Neural progenitor cell (in vitro differentiated cells): ENCODE results near the gene GALP. TPM values are rescaled to one million over a fixed set of nuclear protein-coding genes. Genes with fewer than 3 reads are reported as not detected.

Experiments used
- DNase-seq: peaks from one replicate; pipeline ENCODE4 v3.0.0-alpha.2; 2016; ENCODE audit warnings: low spot score
- H2AFZ ChIP-seq: fragments of 200-600 bp; sonication (generic); replicated peaks from 2 replicates; pipeline ENCODE4 v1.6.1; 2016; ENCODE audit warnings: antibody characterized with exemption
- H3F3A ChIP-seq: fragments of 200-600 bp; sonication (generic); 2 replicates; pipeline ENCODE4 v1.6.1; 2016; ENCODE audit warnings: antibody characterized with exemption, low read depth
- H3K27ac ChIP-seq: fragments of 200-600 bp; sonication (generic); 2 replicates; pipeline ENCODE4 v1.5.1; 2016; ENCODE audit warnings: mild to moderate bottlenecking
- H3K27me3 ChIP-seq: fragments of 200-600 bp; sonication (generic); 2 replicates; pipeline ENCODE4 v1.6.1; 2016; ENCODE audit warnings: mild to moderate bottlenecking, moderate library complexity
- H3K36me3 ChIP-seq: fragments of 200-600 bp; sonication (generic); 2 replicates; pipeline ENCODE4 v1.5.1; 2016
- H3K4me1 ChIP-seq: fragments of 200-600 bp; sonication (generic); 2 replicates; pipeline ENCODE4 v1.6.1; 2016; ENCODE audit warnings: mixed run types
- H3K4me2 ChIP-seq: fragments of 200-600 bp; sonication (generic); 2 replicates; pipeline ENCODE4 v1.6.1; 2016
- H3K4me3 ChIP-seq: fragments of 200-600 bp; sonication (generic); 2 replicates; pipeline ENCODE4 v1.5.1; 2016
- H3K79me2 ChIP-seq: fragments of 200-600 bp; sonication (generic); 2 replicates; pipeline ENCODE4 v1.6.1; 2016; ENCODE audit warnings: low read depth
- H3K9ac ChIP-seq: fragments of 200-600 bp; sonication (generic); 2 replicates; pipeline ENCODE4 v1.6.1; 2016
- H3K9me3 ChIP-seq: fragments of 200-600 bp; sonication (generic); 2 replicates; pipeline ENCODE4 v1.5.1; 2016; ENCODE audit warnings: low read depth
- H4K20me1 ChIP-seq: fragments of 200-600 bp; sonication (generic); 2 replicates; pipeline ENCODE4 v1.6.1; 2016; ENCODE audit warnings: low read depth
- H3K27ac Mint-ChIP-seq: 3 replicates; pipeline ENCODE4 v1.8.0; 2021; ENCODE audit warnings: mixed read lengths
- H3K27me3 Mint-ChIP-seq: 2 replicates; pipeline ENCODE4 v1.8.0; 2022; ENCODE audit warnings: low read depth, mild to moderate bottlenecking, inconsistent platforms, moderate library complexity, mixed read lengths; ENCODE audit not compliant: insufficient read depth
- H3K36me3 Mint-ChIP-seq: 3 replicates; pipeline ENCODE4 v1.8.0; 2021; ENCODE audit warnings: mixed read lengths
- H3K4me1 Mint-ChIP-seq: 3 replicates; pipeline ENCODE4 v1.8.0; 2021; ENCODE audit warnings: mixed read lengths
- H3K4me3 Mint-ChIP-seq: 3 replicates; pipeline ENCODE4 v1.8.0; 2021; ENCODE audit warnings: mild to moderate bottlenecking, moderate library complexity, mixed read lengths
- H3K9me3 Mint-ChIP-seq: 3 replicates; pipeline ENCODE4 v1.8.0; 2020; ENCODE audit warnings: mixed read lengths
- EZH2 ChIP-seq: fragments of 200-600 bp; sonication (generic); IDR thresholded peaks from 2 replicates; pipeline ENCODE4 v1.6.1; 2017; ENCODE audit warnings: antibody characterized with exemption, mild to moderate bottlenecking, moderate library complexity
- EZH2phosphoT487 ChIP-seq: fragments of 200-600 bp; sonication (generic); IDR thresholded peaks from 2 replicates; pipeline ENCODE4 v1.6.1; 2017; ENCODE audit warnings: antibody characterized with exemption
- total RNA-seq: library from RNA; depleted of rRNA; stranded (reverse); fragments of >200 nt; gene quantifications from 2 replicates; pipeline ENCODE4 v1.2.3, GENCODE V29; 2015; ENCODE audit warnings: low replicate concordance
- TF ChIP-seq, protein P1 (sequence below): fragments of 200-600 bp; sonication (generic); IDR thresholded peaks from 2 replicates; pipeline ENCODE4 v1.5.1; 2017; ENCODE audit warnings: antibody characterized with exemption, mild to moderate bottlenecking

Gene GALP
- total RNA-seq, 1 donor from 2014 or later, result 0.71 TPM

DNA sequence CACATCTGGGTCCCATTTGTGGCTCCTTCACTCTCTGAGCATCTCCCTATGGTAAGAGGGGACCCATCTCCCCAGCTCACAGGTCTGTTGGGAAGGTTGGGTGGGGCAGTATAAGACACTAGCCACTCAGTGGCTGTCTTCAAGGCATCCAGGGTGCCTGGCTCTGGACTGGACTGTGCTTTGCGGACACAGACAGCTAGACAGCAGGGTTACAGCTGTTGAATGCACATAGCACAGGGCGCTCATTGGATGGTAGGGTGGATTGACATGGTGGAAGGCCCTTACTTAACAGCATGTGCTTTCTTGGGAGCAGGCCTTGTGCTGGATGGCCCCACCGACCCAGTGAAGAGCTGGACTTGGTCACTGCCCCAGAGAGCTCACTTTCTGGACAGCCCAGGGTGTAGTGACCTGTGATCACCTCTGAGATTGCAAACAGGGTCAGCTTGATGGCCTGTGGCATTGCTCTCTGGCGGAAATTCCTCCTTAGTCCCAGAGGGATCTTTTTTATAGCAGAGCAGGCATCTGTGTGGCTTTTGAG is 32.8 kb upstream of the GALP start:
- Mint-ChIP-seq H3K4me1 (peaks cover 28% of the 10 kb centered on the region), H3K36me3 (peaks cover 3% of the 10 kb centered on the region), H3K9me3 (no peaks in the 10 kb centered on the region), H3K4me3 (peak overlapping the region; percentile 30), H3K27ac (no peak overlapping the region), H3K27me3 (no peaks in the 10 kb centered on the region)
- H4K20me1 ChIP-seq, result peaks cover 7% of the 10 kb centered on the region
- no peaks in the 10 kb centered on the region for H3K27me3 ChIP-seq
- H3K4me2 ChIP-seq, result no peak overlapping the region
- H3K79me2 ChIP-seq, result peaks cover 45% of the 10 kb centered on the region
- H3K9ac ChIP-seq, result no peak overlapping the region
- H3K4me1 ChIP-seq, result peaks cover 16% of the 10 kb centered on the region
- H3K9me3 ChIP-seq, result no peaks in the 10 kb centered on the region
- peaks cover 9% of the 10 kb centered on the region for H3F3A ChIP-seq
- no peak overlapping the region for H3K27ac ChIP-seq
- DNase-seq, result no peak
- H2AFZ ChIP-seq, result no peak overlapping the region
- H3K36me3 ChIP-seq, result no peaks in the 10 kb centered on the region
- no peak overlapping the region for H3K4me3 ChIP-seq
- TF ChIP-seq EZH2 (no peak), EZH2phosphoT487 (no peak)
- TF ChIP-seq, protein P1, sequence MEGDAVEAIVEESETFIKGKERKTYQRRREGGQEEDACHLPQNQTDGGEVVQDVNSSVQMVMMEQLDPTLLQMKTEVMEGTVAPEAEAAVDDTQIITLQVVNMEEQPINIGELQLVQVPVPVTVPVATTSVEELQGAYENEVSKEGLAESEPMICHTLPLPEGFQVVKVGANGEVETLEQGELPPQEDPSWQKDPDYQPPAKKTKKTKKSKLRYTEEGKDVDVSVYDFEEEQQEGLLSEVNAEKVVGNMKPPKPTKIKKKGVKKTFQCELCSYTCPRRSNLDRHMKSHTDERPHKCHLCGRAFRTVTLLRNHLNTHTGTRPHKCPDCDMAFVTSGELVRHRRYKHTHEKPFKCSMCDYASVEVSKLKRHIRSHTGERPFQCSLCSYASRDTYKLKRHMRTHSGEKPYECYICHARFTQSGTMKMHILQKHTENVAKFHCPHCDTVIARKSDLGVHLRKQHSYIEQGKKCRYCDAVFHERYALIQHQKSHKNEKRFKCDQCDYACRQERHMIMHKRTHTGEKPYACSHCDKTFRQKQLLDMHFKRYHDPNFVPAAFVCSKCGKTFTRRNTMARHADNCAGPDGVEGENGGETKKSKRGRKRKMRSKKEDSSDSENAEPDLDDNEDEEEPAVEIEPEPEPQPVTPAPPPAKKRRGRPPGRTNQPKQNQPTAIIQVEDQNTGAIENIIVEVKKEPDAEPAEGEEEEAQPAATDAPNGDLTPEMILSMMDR, result no peak

DNA sequence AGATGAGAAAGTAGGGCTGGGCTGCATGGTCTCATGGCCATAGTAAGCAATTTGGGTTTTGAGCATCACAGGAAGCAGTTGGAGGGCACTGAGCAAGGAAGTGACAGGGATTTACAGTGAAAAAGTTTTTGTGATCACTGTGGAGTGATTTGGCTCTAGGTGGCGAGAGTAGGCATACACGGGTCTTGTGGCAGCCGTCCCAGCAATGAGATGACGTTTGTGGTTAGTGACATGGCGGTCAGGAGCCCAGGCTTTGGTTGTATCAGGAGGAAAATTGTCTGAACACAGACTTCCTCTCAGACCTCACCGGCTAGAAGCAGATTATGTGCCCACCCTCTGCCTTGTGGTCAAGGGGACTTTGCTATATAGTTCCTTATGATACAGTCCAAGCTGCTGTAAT is 31.4 kb upstream of the GALP start:
- no peak overlapping the region for H3K27ac ChIP-seq
- no peak for DNase-seq
- H3K27me3 ChIP-seq, result no peaks in the 10 kb centered on the region
- peaks cover 46% of the 10 kb centered on the region for H3K79me2 ChIP-seq
- peaks cover 25% of the 10 kb centered on the region for H3K4me1 Mint-ChIP-seq
- H3K4me3 ChIP-seq, result no peak overlapping the region
- peaks cover 16% of the 10 kb centered on the region for H3K4me1 ChIP-seq
- H2AFZ ChIP-seq, result no peak overlapping the region
- no peaks in the 10 kb centered on the region for H3K9me3 Mint-ChIP-seq
- H3K4me2 ChIP-seq, result no peak overlapping the region
- H3K36me3 Mint-ChIP-seq, result peaks cover 10% of the 10 kb centered on the region
- no peak overlapping the region for H3K9ac ChIP-seq
- no peak overlapping the region for H3K4me3 Mint-ChIP-seq
- H3K27ac Mint-ChIP-seq, result no peak overlapping the region
- no peaks in the 10 kb centered on the region for H3K9me3 ChIP-seq
- no peak for TF ChIP-seq EZH2phosphoT487
- TF ChIP-seq, protein P1, result no peak
- no peak for TF ChIP-seq EZH2
- peaks cover 11% of the 10 kb centered on the region for H4K20me1 ChIP-seq
- H3K27me3 Mint-ChIP-seq, result no peaks in the 10 kb centered on the region
- no peaks in the 10 kb centered on the region for H3K36me3 ChIP-seq
- peaks cover 16% of the 10 kb centered on the region for H3F3A ChIP-seq

DNA sequence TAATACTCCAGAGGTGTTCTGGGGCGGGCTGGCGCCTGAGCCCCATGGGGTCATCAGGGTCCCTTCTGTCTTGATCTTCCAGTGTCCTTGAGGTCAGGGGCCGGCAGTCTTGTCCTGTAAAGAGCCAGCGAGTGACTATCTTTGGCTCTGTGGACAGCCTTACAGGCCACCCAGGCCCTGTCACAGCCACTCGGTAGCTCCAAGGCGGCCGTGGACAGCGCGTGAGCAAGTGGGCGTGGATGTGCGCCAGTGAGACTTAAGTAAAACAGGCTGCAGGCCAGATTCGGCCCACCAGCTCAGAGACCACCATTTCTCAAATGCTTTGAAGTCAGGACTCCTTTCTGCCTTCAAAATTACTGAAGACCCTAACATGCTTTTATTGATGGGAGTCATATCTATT is 31.0 kb upstream of the GALP start:
- TF ChIP-seq, protein P1, result no peak
- TF ChIP-seq EZH2phosphoT487 (no peak), EZH2 (no peak)
- Mint-ChIP-seq H3K27ac (no peak overlapping the region), H3K9me3 (peaks cover 2% of the 10 kb centered on the region), H3K27me3 (peaks cover 3% of the 10 kb centered on the region), H3K4me1 (peaks cover 25% of the 10 kb centered on the region), H3K4me3 (no peak overlapping the region), H3K36me3 (peaks cover 13% of the 10 kb centered on the region)
- no peak overlapping the region for H3K9ac ChIP-seq
- H3K4me3 ChIP-seq, result no peak overlapping the region
- H3K27ac ChIP-seq, result no peak overlapping the region
- no peak for DNase-seq
- peaks cover 13% of the 10 kb centered on the region for H3F3A ChIP-seq
- H3K4me2 ChIP-seq, result no peak overlapping the region
- no peak overlapping the region for H2AFZ ChIP-seq
- peaks cover 51% of the 10 kb centered on the region for H3K79me2 ChIP-seq
- H3K4me1 ChIP-seq, result peaks cover 14% of the 10 kb centered on the region
- H3K27me3 ChIP-seq, result no peaks in the 10 kb centered on the region
- H4K20me1 ChIP-seq, result peaks cover 15% of the 10 kb centered on the region
- no peaks in the 10 kb centered on the region for H3K36me3 ChIP-seq
- H3K9me3 ChIP-seq, result no peaks in the 10 kb centered on the region
